ENCODE measurements around the gene DZIP1L. TPM values are rescaled to one million over a fixed set of nuclear protein-coding genes. Genes with fewer than 3 reads are reported as not detected.

DZIP1L gene
- total RNA-seq, 1 experiment from 2014 or later, result 10.4 TPM

- Mint-ChIP-seq H3K4me3 (no peak overlapping the region), H3K9me3 (no peaks in the 10 kb centered on the region), H3K27me3 (ENCODE audit: low read depth) (no peaks in the 10 kb centered on the region), H3K27ac (no peak overlapping the region), H3K36me3 (ENCODE audit: insufficient read depth in 1 of 3, low read depth in 3 of 3) (peaks cover 21 to 45% (median 44%) of the 10 kb centered on the region in 3 experiments), H3K4me1 (peaks cover 9 to 15% of the 10 kb centered on the region in 2 experiments)
- no peak overlapping the region for H4K91ac ChIP-seq (ENCODE audit: insufficient read length, low read depth, low read length)
- H2BK120ac ChIP-seq (ENCODE audit: low read depth, low read length, poor library complexity, severe bottlenecking), result no peak overlapping the region
- H3K23ac ChIP-seq (ENCODE audit: insufficient read length, low read depth, low read length), result no peak overlapping the region
- DNase-seq, result no peak
- H3K79me1 ChIP-seq (ENCODE audit: insufficient read depth, low read depth, low read length, poor library complexity, severe bottlenecking), result no peaks in the 10 kb centered on the region
- no peak overlapping the region for H3K4ac ChIP-seq (ENCODE audit: low read depth, low read length)
- no peak overlapping the region for H3K14ac ChIP-seq (ENCODE audit: insufficient read depth, low read length)
- no peak overlapping the region for H2AFZ ChIP-seq (ENCODE audit: low read length)
- H3K9ac ChIP-seq (ENCODE audit: extremely low read depth, insufficient read length, low read length), result no peak overlapping the region
- H2BK20ac ChIP-seq (ENCODE audit: low read depth, low read length, poor library complexity, severe bottlenecking), result no peak overlapping the region
- no peak overlapping the region for H3K18ac ChIP-seq (ENCODE audit: insufficient read length, low read depth, low read length)
- H2BK5ac ChIP-seq (ENCODE audit: insufficient read length, low read length), result no peak overlapping the region
- H3K27me3 ChIP-seq (ENCODE audit: insufficient read depth, low read length), result no peaks in the 10 kb centered on the region
- no peak overlapping the region for H4K8ac ChIP-seq (replicated peaks; ENCODE audit: insufficient read length, low read depth, low read length)
- no peak overlapping the region for H4K5ac ChIP-seq (ENCODE audit: insufficient read length, low read depth, low read length)
- no peak overlapping the region for H2BK15ac ChIP-seq (ENCODE audit: low read depth, low read length)
- H3K56ac ChIP-seq (ENCODE audit: insufficient read length, low read depth, low read length), result no peak overlapping the region
- H2AK5ac ChIP-seq (ENCODE audit: insufficient read length, low read length), result no peak overlapping the region
- no peaks in the 10 kb centered on the region for H4K20me1 ChIP-seq (ENCODE audit: control insufficient read depth, insufficient read depth, insufficient read length)
- H3K79me2 ChIP-seq (ENCODE audit: insufficient read depth, low read length), result no peaks in the 10 kb centered on the region
- TF ChIP-seq, protein P1, sequence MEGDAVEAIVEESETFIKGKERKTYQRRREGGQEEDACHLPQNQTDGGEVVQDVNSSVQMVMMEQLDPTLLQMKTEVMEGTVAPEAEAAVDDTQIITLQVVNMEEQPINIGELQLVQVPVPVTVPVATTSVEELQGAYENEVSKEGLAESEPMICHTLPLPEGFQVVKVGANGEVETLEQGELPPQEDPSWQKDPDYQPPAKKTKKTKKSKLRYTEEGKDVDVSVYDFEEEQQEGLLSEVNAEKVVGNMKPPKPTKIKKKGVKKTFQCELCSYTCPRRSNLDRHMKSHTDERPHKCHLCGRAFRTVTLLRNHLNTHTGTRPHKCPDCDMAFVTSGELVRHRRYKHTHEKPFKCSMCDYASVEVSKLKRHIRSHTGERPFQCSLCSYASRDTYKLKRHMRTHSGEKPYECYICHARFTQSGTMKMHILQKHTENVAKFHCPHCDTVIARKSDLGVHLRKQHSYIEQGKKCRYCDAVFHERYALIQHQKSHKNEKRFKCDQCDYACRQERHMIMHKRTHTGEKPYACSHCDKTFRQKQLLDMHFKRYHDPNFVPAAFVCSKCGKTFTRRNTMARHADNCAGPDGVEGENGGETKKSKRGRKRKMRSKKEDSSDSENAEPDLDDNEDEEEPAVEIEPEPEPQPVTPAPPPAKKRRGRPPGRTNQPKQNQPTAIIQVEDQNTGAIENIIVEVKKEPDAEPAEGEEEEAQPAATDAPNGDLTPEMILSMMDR (conservative IDR thresholded peaks at IDR 0.05), result no peak
- no peaks in the 10 kb centered on the region for H3K23me2 ChIP-seq (ENCODE audit: insufficient read length, low read depth, low read length, poor library complexity, severe bottlenecking)
- WGBS (ENCODE audit: extremely low coverage, insufficient read length, low lambda C conversion rate), result no CpG with 5 or more reads among the region's 3 CpGs
- H2BK12ac ChIP-seq (ENCODE audit: insufficient read length, low read depth, low read length), result no peak overlapping the region
- H3K27ac ChIP-seq (ENCODE audit: insufficient read length, low read depth, low read length), result no peak overlapping the region
- no peak overlapping the region for H3K4me2 ChIP-seq (ENCODE audit: insufficient read depth, insufficient read length, low read length)
- no peaks in the 10 kb centered on the region for H3K4me1 ChIP-seq (ENCODE audit: insufficient read depth, low read length)
- no peak overlapping the region for H3T11ph ChIP-seq (ENCODE audit: low read length)
- no peaks in the 10 kb centered on the region for H3K9me3 ChIP-seq (ENCODE audit: control insufficient read depth, low read depth, low read length)
Observed at GRCh38 chr3:138066972-138067371, 48.4 kb downstream of the DZIP1L start.
